ENCODE results near the gene CITED4. TPM values are rescaled to one million over a fixed set of nuclear protein-coding genes. Genes with fewer than 3 reads are reported as not detected.

CITED4 gene
- total RNA-seq, 4 donors from 2014 or later: 7.6 to 30.1 (median 16.5) TPM

DNA sequence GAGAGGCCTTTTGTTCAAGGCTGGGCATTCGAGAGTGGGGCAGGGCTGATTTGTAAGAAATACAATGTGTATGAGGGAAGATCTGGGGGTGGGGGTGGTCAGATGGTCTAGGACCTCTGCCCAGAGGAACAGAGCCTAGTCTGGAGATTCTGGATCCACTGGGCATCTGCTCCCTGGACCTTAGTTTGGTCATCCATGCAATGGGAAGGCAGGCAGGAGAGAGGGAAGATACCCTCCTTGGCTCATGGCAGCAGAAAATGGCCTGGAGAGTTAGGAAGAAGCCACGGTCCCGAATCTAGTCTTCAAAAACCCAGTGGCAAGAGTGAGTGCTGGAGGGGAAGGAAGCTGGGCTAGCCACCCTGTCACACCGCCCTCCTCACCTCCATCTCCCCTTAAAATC is 38.8 kb downstream of the CITED4 start:
- intact Hi-C loops (cut with DNase I; ENCODE audit: low total_unique reads): no loop called here
- in situ Hi-C loops (cut with MboI; ENCODE audit: low pct_ligation_motif_present in 1 of 4, low pct_unique_long_range_greater_than_20kb in 1 of 4, low sequenced_read_pairs in 3 of 4): no loop called here
- H3K4me1 ChIP-seq: peaks cover 0 to 10% (median 2%) of the 10 kb centered on the region in 4 donors

DNA sequence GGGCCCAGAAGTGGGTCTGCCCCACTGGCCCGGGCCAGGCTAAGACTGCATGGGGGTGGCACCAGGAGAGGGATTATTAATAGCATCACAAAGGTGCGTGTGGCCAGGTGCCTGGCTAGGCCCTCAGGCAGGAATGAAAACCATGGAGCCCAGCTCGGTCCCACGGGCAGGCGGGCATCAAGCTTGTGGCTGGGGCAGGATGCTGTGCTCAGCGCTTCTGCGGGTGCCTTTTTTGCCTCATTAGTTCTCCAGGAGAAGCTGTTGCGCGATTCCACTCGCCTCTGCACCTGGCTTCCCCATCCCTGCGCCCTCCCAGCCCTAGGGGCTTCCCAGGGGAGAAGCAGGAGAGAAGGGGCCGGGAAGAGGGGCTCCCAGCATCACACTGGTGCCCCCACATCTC is 39.3 kb downstream of the CITED4 start:
- Histone ChIP-seq H3K4me3 (no peak overlapping the region), H3K9me3 (no peaks in the 10 kb centered on the region), H3K27ac (no peak overlapping the region), H3K27me3 (no peaks in the 10 kb centered on the region), H3K4me1 (peaks cover 0 to 13% (median 7%) of the 10 kb centered on the region in 4 donors), H3K36me3 (no peaks in the 10 kb centered on the region)
- in situ Hi-C loops (cut with MboI; ENCODE audit: low pct_ligation_motif_present in 1 of 4, low pct_unique_long_range_greater_than_20kb in 1 of 4, low sequenced_read_pairs in 3 of 4): no loop called here
- intact Hi-C loops (cut with DNase I; ENCODE audit: low total_unique reads): no loop called here
- no peak for DNase-seq
- no peak for TF ChIP-seq EP300 (IDR thresholded peaks at IDR 0.05; ENCODE audit: low read depth)
- TF ChIP-seq POLR2AphosphoS5 (IDR thresholded peaks at IDR 0.05): no peak
- no peak for TF ChIP-seq POLR2A (IDR thresholded peaks at IDR 0.05)
- TF ChIP-seq, protein P1, sequence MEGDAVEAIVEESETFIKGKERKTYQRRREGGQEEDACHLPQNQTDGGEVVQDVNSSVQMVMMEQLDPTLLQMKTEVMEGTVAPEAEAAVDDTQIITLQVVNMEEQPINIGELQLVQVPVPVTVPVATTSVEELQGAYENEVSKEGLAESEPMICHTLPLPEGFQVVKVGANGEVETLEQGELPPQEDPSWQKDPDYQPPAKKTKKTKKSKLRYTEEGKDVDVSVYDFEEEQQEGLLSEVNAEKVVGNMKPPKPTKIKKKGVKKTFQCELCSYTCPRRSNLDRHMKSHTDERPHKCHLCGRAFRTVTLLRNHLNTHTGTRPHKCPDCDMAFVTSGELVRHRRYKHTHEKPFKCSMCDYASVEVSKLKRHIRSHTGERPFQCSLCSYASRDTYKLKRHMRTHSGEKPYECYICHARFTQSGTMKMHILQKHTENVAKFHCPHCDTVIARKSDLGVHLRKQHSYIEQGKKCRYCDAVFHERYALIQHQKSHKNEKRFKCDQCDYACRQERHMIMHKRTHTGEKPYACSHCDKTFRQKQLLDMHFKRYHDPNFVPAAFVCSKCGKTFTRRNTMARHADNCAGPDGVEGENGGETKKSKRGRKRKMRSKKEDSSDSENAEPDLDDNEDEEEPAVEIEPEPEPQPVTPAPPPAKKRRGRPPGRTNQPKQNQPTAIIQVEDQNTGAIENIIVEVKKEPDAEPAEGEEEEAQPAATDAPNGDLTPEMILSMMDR (IDR thresholded peaks at IDR 0.05): no peak
- WGBS, 2 donors (ENCODE audit: low coverage in 1 of 2): 88% methylated on average over 12 of the region's 12 CpGs; no CpG with 5 or more reads in 1 of the 2 donors

More for the DNA sequence above, 38.8 kb downstream of the CITED4 start:
- WGBS, 2 donors (ENCODE audit: low coverage in 1 of 2): 80 to 90% methylated on average over 1 to 4 of the region's 4 CpGs
- TF ChIP-seq, protein P1 (IDR thresholded peaks at IDR 0.05): no peak
- TF ChIP-seq EP300 (IDR thresholded peaks at IDR 0.05; ENCODE audit: low read depth) (no peak), POLR2A (IDR thresholded peaks at IDR 0.05) (no peak), POLR2AphosphoS5 (IDR thresholded peaks at IDR 0.05) (no peak)
- no peak overlapping the region for H3K4me3 ChIP-seq
- no peak for DNase-seq
- H3K27ac ChIP-seq: no peak overlapping the region
- H3K9me3 ChIP-seq: no peaks in the 10 kb centered on the region
- no peaks in the 10 kb centered on the region for H3K27me3 ChIP-seq
- no peaks in the 10 kb centered on the region for H3K36me3 ChIP-seq

DNA sequence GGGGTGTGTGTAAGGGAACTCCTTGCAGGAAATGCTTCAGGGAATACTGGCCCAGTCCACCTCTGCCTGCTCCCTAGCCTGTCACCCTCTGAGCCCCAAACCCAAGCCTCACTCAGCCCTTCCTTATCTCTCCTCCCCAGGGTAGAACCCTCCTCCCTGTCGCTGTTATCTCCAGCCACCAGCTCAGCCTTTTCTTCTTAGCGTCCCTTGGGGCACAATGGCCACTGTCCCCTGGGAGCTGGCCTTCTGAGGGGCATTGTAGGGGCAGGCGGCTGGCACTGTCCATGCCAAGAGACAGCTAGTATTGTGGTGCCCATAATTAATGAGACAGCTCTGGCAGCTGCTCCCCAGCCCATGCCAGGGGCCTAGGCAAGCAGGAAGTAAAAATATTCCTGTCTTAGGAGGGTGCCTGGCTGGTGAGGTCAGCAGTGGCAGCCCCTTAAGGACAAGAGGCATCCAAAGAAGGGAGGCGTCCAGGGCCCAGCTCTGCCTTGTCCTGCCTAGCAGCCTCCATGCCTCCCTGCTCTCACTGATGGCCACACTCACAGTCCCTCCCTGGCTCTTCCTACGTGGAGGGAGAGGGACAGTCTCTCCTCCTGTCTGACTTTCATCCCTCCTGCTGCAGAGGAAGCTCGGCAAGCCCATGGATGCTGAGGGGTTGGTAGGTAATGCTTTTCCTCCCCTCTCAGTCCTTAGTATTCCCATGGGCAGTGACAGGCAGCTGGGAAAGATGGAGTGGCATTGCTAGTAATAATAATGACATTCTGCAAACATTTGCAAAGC is 41.1 kb downstream of the CITED4 start:
- no peak for DNase-seq
- in situ Hi-C loops (cut with MboI; ENCODE audit: low pct_ligation_motif_present in 1 of 4, low pct_unique_long_range_greater_than_20kb in 1 of 4, low sequenced_read_pairs in 3 of 4) (no loop called here), intact Hi-C loops (cut with DNase I; ENCODE audit: low total_unique reads) (no loop called here)
- TF ChIP-seq, protein P1 (IDR thresholded peaks at IDR 0.05): no peak
- TF ChIP-seq POLR2AphosphoS5 (IDR thresholded peaks at IDR 0.05) (no peak), EP300 (IDR thresholded peaks at IDR 0.05; ENCODE audit: low read depth) (no peak), POLR2A (IDR thresholded peaks at IDR 0.05) (no peak)
- peaks cover 0 to 13% (median 7%) of the 10 kb centered on the region in 4 donors for H3K4me1 ChIP-seq
- no peak overlapping the region for H3K4me3 ChIP-seq
- no peak overlapping the region for H3K27ac ChIP-seq
- 61 to 78% methylated on average over 4 to 6 of the region's 6 CpGs for whole genome bisulfite sequencing, 2 donors (ENCODE audit: low coverage in 1 of 2)
- H3K36me3 ChIP-seq: no peaks in the 10 kb centered on the region
- H3K9me3 ChIP-seq: no peaks in the 10 kb centered on the region
- no peaks in the 10 kb centered on the region for H3K27me3 ChIP-seq

DNA sequence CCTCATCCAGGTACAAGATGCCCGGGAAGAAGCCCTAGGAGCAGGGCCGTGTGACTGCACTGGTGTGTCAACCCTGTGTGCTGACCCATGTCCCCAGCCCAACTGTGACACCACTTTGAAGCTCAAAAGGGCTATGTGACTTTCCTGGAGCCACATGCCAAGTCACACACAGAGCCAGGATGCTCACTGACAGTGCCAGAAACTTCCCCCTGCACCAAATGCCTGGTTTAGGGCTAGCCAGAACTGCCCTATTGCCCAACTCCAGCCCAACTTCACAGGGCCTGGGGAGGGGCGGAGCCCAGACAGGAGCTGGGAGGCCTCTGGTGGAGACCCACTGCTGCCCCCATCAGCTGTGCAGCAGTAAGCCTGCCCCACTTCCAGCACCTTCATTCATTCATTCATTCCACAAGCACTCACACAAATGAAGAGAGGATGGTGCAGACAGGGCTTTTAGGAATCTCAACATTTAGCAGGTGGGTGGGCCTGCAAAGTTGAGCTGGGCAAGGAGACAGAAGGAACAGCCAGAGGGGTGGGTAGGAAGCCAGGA is 41.8 kb downstream of the CITED4 start:
- DNase-seq: no peak
- no peaks in the 10 kb centered on the region for H3K9me3 ChIP-seq
- peaks cover 0 to 13% (median 7%) of the 10 kb centered on the region in 4 donors for H3K4me1 ChIP-seq
- in situ Hi-C loops (cut with MboI; ENCODE audit: low pct_ligation_motif_present in 1 of 4, low pct_unique_long_range_greater_than_20kb in 1 of 4, low sequenced_read_pairs in 3 of 4): no loop called here
- intact Hi-C loops (cut with DNase I; ENCODE audit: low total_unique reads): no loop called here
- WGBS, 2 donors (ENCODE audit: low coverage in 1 of 2): 93% methylated on average over 3 of the region's 3 CpGs; no CpG with 5 or more reads in 1 of the 2 donors
- no peaks in the 10 kb centered on the region for H3K27me3 ChIP-seq
- no peak for TF ChIP-seq POLR2AphosphoS5 (IDR thresholded peaks at IDR 0.05)
- no peak overlapping the region for H3K4me3 ChIP-seq
- H3K27ac ChIP-seq: no peak overlapping the region
- no peaks in the 10 kb centered on the region for H3K36me3 ChIP-seq

Measured in transverse colon (tissue), 4 donors.